ENCODE data around the gene RAB8B. TPM values are rescaled to one million over a fixed set of nuclear protein-coding genes. Genes with fewer than 3 reads are reported as not detected.

The RAB8B gene
- total RNA-seq, 1 donor from 2014 or later = 12.3 TPM

GRCh38 chr15:63250312-63250965, 61.0 kb downstream of the RAB8B start:
- intact Hi-C loops (cut with DNase I) = no loop called here
- ATAC-seq = no peak

GRCh38 chr15:63251701-63252100, 62.3 kb downstream of the RAB8B start:
- ATAC-seq (no peak), DNase-seq (ENCODE audit: missing footprints) (no peak)
- intact Hi-C loops (cut with DNase I) = no loop called here

More at GRCh38 chr15:63250312-63250965, 61.0 kb downstream of the RAB8B start:
- no peak for DNase-seq (ENCODE audit: missing footprints)

GRCh38 chr15:63252292-63252691, 62.9 kb downstream of the RAB8B start:
- DNase-seq (ENCODE audit: missing footprints) (no peak), ATAC-seq (no peak)
- intact Hi-C loops (cut with DNase I) = no loop called here

- DNase-seq (ENCODE audit: missing footprints) (no peak), ATAC-seq (no peak)
- intact Hi-C loops (cut with DNase I) = no loop called here
These were observed 65.6 kb downstream of the RAB8B start for GRCh38 chr15:63254991-63255390.

GRCh38 chr15:63255489-63255990, 66.1 kb downstream of the RAB8B start:
- intact Hi-C loops (cut with DNase I) = no loop called here
- ATAC-seq (no peak), DNase-seq (ENCODE audit: missing footprints) (no peak)

GRCh38 chr15:63256433-63257274, 67.2 kb downstream of the RAB8B start:
- no peak for DNase-seq (ENCODE audit: missing footprints)
- intact Hi-C loops (cut with DNase I) = no loop called here
- no peak for ATAC-seq

GRCh38 chr15:63258658-63259057, 69.3 kb downstream of the RAB8B start:
- no peak for DNase-seq (ENCODE audit: missing footprints)
- intact Hi-C loops (cut with DNase I) = no loop called here
- ATAC-seq = no peak

GRCh38 chr15:63260791-63261190, 71.4 kb downstream of the RAB8B start:
- no peak for ATAC-seq
- intact Hi-C loops (cut with DNase I) = no loop called here

GRCh38 chr15:63261311-63261710, 71.9 kb downstream of the RAB8B start:
- intact Hi-C loops (cut with DNase I) = no loop called here
- ATAC-seq (no peak), DNase-seq (ENCODE audit: missing footprints) (no peak)

More at GRCh38 chr15:63260791-63261190, 71.4 kb downstream of the RAB8B start:
- no peak for DNase-seq (ENCODE audit: missing footprints)

GRCh38 chr15:63263519-63263918, 74.1 kb downstream of the RAB8B start:
- ATAC-seq (no peak), DNase-seq (ENCODE audit: missing footprints) (no peak)
- intact Hi-C loops (cut with DNase I) = no loop called here

- ATAC-seq (no peak), DNase-seq (ENCODE audit: missing footprints) (no peak)
- intact Hi-C loops (cut with DNase I) = no loop called here
These were observed 75.4 kb downstream of the RAB8B start for GRCh38 chr15:63264688-63265293.

- DNase-seq (ENCODE audit: missing footprints) (no peak), ATAC-seq (no peak)
- intact Hi-C loops (cut with DNase I) = no loop called here
These were observed 85.0 kb downstream of the RAB8B start for GRCh38 chr15:63274427-63274826.

GRCh38 chr15:63276342-63277037, 87.1 kb downstream of the RAB8B start:
- intact Hi-C loops (cut with DNase I) = loop anchor here (2.0 to 5.0 kb wide), 3 partner anchors 54 to 120 kb away; partner anchors contain the start of genes RAB8B and RPS27L

GRCh38 chr15:63277038-63277892, 87.9 kb downstream of the RAB8B start, which contains the start of gene APH1B:
Gene APH1B, plus strand, starts transcription at chr15:63277605. Its CDS starts 19 bp downstream, at chr15:63277624.
- DNase-seq (ENCODE audit: missing footprints) (peak; percentile 94), ATAC-seq (peak; percentile 97)
- intact Hi-C loops (cut with DNase I) = loop anchor here (2.0 to 5.0 kb wide), 3 partner anchors 55 to 120 kb away; partner anchors contain the start of genes RAB8B and RPS27L

More at GRCh38 chr15:63276342-63277037, 87.1 kb downstream of the RAB8B start:
- DNase-seq (ENCODE audit: missing footprints) (no peak), ATAC-seq (no peak)

GRCh38 chr15:63277893-63278456, 88.6 kb downstream of the RAB8B start:
- intact Hi-C loops (cut with DNase I) = loop anchor here (2.0 to 5.0 kb wide), 3 partner anchors 56 to 121 kb away; partner anchors contain the start of genes RAB8B and RPS27L
- DNase-seq (ENCODE audit: missing footprints) (no peak), ATAC-seq (no peak)

GRCh38 chr15:63283126-63283525, 93.7 kb downstream of the RAB8B start:
- no peak for ATAC-seq
- DNase-seq (ENCODE audit: missing footprints) = peak; percentile 86
- intact Hi-C loops (cut with DNase I) = no loop called here

GRCh38 chr15:63284335-63284734, 94.9 kb downstream of the RAB8B start:
- ATAC-seq (no peak), DNase-seq (ENCODE audit: missing footprints) (no peak)
- intact Hi-C loops (cut with DNase I) = no loop called here
